ENCODE results near the gene GPR12.
"Not testable (repeated sequence)": the region's sequence is repeated elsewhere in the genome, so short reads cannot be mapped to it uniquely, and the experiment has no call there.

The GPR12 gene

DNA sequence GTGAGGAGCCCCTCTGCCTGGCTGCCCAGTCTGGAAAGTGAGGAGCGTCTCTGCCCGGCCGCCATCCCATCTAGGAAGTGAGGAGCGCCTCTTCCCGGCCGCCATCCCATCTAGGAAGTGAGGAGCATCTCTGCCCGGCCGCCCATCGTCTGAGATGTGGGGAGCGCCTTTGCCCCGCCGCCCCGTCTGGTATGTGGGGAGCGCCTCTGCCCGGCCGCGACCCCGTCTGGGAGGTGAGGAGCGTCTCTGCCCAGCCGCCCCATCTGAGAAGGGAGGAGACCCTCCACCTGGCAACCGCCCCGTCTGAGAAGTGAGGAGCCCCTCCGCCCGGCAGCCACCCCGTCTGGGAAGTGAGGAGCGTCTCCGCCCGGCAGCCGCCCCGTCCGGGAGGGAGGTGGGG, 37.0 kb downstream of the GPR12 start:
- DNase-seq; H3K27ac Mint-ChIP-seq; H3K4me3 Mint-ChIP-seq; ATAC-seq (replicated peaks); H3K36me3 Mint-ChIP-seq; H3K9me3 Mint-ChIP-seq: not testable (repeated sequence)
- Mint-ChIP-seq H3K27me3 (peaks cover 0 to 10% of the 10 kb centered on the region in 2 donors), H3K4me1 (peaks cover 13 to 20% of the 10 kb centered on the region in 2 donors)

GRCh38 chr13:26722321-26722720, 38.3 kb downstream of the GPR12 start:
- peak overlapping the region in 1 of 2 donors; percentile 23 for H3K4me3 Mint-ChIP-seq
- H3K4me1 Mint-ChIP-seq: peaks cover 13 to 20% of the 10 kb centered on the region in 2 donors
- H3K27ac Mint-ChIP-seq: no peak overlapping the region
- DNase-seq (no peak), ATAC-seq (replicated peaks) (no peak)
- H3K36me3 Mint-ChIP-seq: no peaks in the 10 kb centered on the region
- H3K27me3 Mint-ChIP-seq: peaks cover 4 to 10% of the 10 kb centered on the region in 2 donors
- H3K9me3 Mint-ChIP-seq: no peaks in the 10 kb centered on the region

- Mint-ChIP-seq H3K4me1 (peaks cover 13 to 20% of the 10 kb centered on the region in 2 donors), H3K9me3 (no peaks in the 10 kb centered on the region), H3K27ac (peak overlapping the region; percentile 62), H3K27me3 (peaks cover 4 to 10% of the 10 kb centered on the region in 2 donors), H3K36me3 (no peaks in the 10 kb centered on the region), H3K4me3 (peak overlapping the region; percentile 70 to 80)
- DNase-seq (no peak), ATAC-seq (replicated peaks) (peak; percentile 71 to 78)
Observed at GRCh38 chr13:26721251-26722121, 39.1 kb downstream of the GPR12 start.

- Mint-ChIP-seq H3K4me3 (no peak overlapping the region), H3K27me3 (peaks cover 4 to 6% of the 10 kb centered on the region in 2 donors), H3K9me3 (no peaks in the 10 kb centered on the region), H3K27ac (no peak overlapping the region), H3K36me3 (no peaks in the 10 kb centered on the region), H3K4me1 (peaks cover 13 to 20% of the 10 kb centered on the region in 2 donors)
- DNase-seq: no peak
- ATAC-seq (replicated peaks): no peak
Observed at GRCh38 chr13:26719356-26719945, 41.1 kb downstream of the GPR12 start.

GRCh38 chr13:26718872-26719271, 41.7 kb downstream of the GPR12 start:
- no peak overlapping the region for H3K27ac Mint-ChIP-seq
- no peak for ATAC-seq (replicated peaks)

DNA sequence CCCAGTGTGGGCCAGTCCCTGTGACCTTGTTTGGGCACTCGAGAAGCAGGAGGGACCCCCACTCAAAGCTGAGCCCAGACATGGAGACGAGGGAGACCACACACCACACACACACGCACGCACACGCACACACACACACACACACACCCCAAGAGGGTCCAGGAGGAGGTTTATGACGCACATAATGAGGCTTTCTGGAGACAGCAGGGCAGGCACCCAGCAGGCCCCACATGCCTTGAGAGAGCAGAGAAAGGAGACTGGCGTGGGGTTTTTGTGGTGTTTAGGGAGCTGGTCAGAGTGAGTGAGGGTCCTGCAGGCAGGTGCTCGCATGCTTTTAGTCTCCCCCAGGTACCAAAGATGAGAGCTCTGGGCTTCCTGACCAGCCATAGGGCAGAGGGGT, 42.4 kb downstream of the GPR12 start:
- H3K27ac Mint-ChIP-seq: no peak overlapping the region
- no peak overlapping the region for H3K4me3 Mint-ChIP-seq
- peaks cover 13 to 20% of the 10 kb centered on the region in 2 donors for H3K4me1 Mint-ChIP-seq
- no peaks in the 10 kb centered on the region for H3K36me3 Mint-ChIP-seq
- DNase-seq: no peak
- H3K9me3 Mint-ChIP-seq: peaks cover 0 to 2% of the 10 kb centered on the region in 2 donors
- ATAC-seq (replicated peaks): no peak
- H3K27me3 Mint-ChIP-seq: peaks cover 4 to 6% of the 10 kb centered on the region in 2 donors

More at GRCh38 chr13:26718872-26719271, 41.7 kb downstream of the GPR12 start:
- H3K4me3 Mint-ChIP-seq: no peak overlapping the region
- H3K4me1 Mint-ChIP-seq: peaks cover 13 to 20% of the 10 kb centered on the region in 2 donors
- peaks cover 0 to 2% of the 10 kb centered on the region in 2 donors for H3K9me3 Mint-ChIP-seq
- peaks cover 4 to 6% of the 10 kb centered on the region in 2 donors for H3K27me3 Mint-ChIP-seq
- no peaks in the 10 kb centered on the region for H3K36me3 Mint-ChIP-seq
- DNase-seq: no peak

DNA sequence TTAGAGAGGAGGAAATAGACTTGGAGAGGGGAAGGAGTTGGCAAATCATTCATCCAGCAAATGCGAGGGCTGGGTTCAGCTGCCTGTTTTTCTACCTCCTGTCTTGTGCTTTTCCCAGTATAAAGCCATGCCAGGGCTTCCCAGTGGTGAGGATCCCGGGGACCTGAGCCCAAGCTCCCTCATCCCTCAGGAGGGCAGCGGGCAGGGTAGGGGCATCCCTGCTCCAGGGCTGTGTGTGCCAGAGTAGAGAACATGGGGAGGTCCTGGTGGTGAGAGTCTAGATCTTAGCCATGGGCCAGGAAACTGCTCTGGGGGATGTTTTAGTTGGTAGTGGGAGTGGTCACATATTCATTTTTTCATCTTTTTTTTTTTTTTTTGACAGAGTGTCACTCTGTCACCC, 43.6 kb downstream of the GPR12 start:
- DNase-seq (no peak), ATAC-seq (replicated peaks) (no peak)
- H3K27me3 Mint-ChIP-seq: peaks cover under 1 to 4% of the 10 kb centered on the region in 2 donors
- no peaks in the 10 kb centered on the region for H3K36me3 Mint-ChIP-seq
- no peak overlapping the region for H3K27ac Mint-ChIP-seq
- H3K4me3 Mint-ChIP-seq: no peak overlapping the region
- peaks cover 0 to 2% of the 10 kb centered on the region in 2 donors for H3K9me3 Mint-ChIP-seq
- peaks cover 11 to 15% of the 10 kb centered on the region in 2 donors for H3K4me1 Mint-ChIP-seq

GRCh38 chr13:26713341-26713740, 47.2 kb downstream of the GPR12 start:
- Mint-ChIP-seq H3K4me3 (no peak overlapping the region), H3K36me3 (no peaks in the 10 kb centered on the region), H3K4me1 (no peaks in the 10 kb centered on the region), H3K9me3 (peaks cover 0 to 2% of the 10 kb centered on the region in 2 donors), H3K27ac (no peak overlapping the region), H3K27me3 (peaks cover 0 to 9% of the 10 kb centered on the region in 2 donors)
- DNase-seq: no peak
- ATAC-seq (replicated peaks): peak in 1 of 2 donors; percentile 10

DNA sequence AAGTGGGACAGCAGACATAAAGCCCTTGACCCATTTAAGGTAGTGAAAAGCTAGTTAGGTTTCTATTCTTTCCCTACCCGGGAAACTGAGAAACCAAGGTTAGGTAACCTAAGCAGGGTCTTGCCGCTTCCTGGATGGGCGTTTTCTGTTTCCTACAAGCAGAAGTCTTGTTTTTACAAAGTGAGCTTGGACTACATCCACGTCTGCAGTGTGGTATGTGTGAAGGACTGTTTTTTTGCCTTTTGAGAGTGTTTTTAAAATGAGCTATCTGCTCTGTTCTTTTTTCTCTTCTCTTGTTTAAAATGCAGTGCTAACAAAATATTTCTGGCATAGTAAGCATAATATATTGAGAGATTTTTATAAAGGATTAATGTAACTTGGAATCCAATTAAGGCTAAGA, 49.4 kb downstream of the GPR12 start:
- peaks cover 0 to 2% of the 10 kb centered on the region in 2 donors for H3K9me3 Mint-ChIP-seq
- H3K36me3 Mint-ChIP-seq: no peaks in the 10 kb centered on the region
- no peak overlapping the region for H3K4me3 Mint-ChIP-seq
- no peak overlapping the region for H3K27ac Mint-ChIP-seq
- DNase-seq (no peak), ATAC-seq (replicated peaks) (no peak)
- no peaks in the 10 kb centered on the region for H3K4me1 Mint-ChIP-seq
- H3K27me3 Mint-ChIP-seq: peaks cover 0 to 9% of the 10 kb centered on the region in 2 donors

- no peak for ATAC-seq (replicated peaks)
- peaks cover 8 to 15% of the 10 kb centered on the region in 2 donors for H3K27me3 Mint-ChIP-seq
- no peak for DNase-seq
- no peak overlapping the region for H3K4me3 Mint-ChIP-seq
- H3K4me1 Mint-ChIP-seq: no peaks in the 10 kb centered on the region
- no peak overlapping the region for H3K27ac Mint-ChIP-seq
- no peaks in the 10 kb centered on the region for H3K36me3 Mint-ChIP-seq
- H3K9me3 Mint-ChIP-seq: peaks cover 0 to 2% of the 10 kb centered on the region in 2 donors
Observed at GRCh38 chr13:26710166-26710565, 50.4 kb downstream of the GPR12 start.

DNA sequence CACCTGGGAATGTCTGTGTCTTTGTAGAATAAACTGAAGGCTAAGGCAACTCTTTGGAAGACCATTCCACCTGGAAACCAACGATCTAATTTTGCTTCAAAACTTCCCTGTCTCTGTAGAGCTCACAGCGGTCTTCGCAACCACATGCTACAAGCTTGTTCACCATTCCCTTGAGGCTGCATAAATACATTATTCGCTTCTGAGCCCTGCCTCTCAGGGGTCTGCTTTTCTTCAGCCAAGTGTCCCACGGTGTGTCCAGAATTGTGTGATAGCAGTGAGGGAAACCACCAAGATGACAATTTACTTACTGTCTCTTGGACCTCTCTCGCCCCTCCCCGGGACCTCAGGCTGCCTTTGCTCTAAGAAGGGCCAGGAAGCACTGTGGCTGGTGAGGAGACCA, 51.1 kb downstream of the GPR12 start:
- H3K27me3 Mint-ChIP-seq: peaks cover 12 to 15% of the 10 kb centered on the region in 2 donors
- peaks cover 0 to 2% of the 10 kb centered on the region in 2 donors for H3K9me3 Mint-ChIP-seq
- H3K27ac Mint-ChIP-seq: no peak overlapping the region
- H3K4me3 Mint-ChIP-seq: no peak overlapping the region
- H3K36me3 Mint-ChIP-seq: no peaks in the 10 kb centered on the region
- DNase-seq (no peak), ATAC-seq (replicated peaks) (no peak)
- no peaks in the 10 kb centered on the region for H3K4me1 Mint-ChIP-seq

DNA sequence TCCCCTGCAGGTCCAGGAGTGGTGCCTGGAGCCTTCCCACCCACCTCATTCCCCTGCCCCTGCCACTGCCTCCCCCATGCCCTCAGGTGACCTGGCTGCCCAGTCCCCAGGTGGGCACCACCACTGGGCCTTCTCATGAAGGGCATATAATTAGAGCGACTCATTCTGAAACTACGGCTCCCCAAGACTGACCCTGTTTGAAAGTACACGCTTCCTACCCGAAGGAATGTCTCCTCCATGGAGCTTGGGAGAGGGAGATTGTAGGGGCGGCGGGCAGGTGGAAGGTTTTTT, 52.6 kb downstream of the GPR12 start:
- DNase-seq (no peak), ATAC-seq (replicated peaks) (no peak)
- Mint-ChIP-seq H3K27ac (no peak overlapping the region), H3K27me3 (peaks cover 15 to 21% of the 10 kb centered on the region in 2 donors), H3K9me3 (no peaks in the 10 kb centered on the region), H3K36me3 (no peaks in the 10 kb centered on the region), H3K4me3 (no peak overlapping the region), H3K4me1 (no peaks in the 10 kb centered on the region)

DNA sequence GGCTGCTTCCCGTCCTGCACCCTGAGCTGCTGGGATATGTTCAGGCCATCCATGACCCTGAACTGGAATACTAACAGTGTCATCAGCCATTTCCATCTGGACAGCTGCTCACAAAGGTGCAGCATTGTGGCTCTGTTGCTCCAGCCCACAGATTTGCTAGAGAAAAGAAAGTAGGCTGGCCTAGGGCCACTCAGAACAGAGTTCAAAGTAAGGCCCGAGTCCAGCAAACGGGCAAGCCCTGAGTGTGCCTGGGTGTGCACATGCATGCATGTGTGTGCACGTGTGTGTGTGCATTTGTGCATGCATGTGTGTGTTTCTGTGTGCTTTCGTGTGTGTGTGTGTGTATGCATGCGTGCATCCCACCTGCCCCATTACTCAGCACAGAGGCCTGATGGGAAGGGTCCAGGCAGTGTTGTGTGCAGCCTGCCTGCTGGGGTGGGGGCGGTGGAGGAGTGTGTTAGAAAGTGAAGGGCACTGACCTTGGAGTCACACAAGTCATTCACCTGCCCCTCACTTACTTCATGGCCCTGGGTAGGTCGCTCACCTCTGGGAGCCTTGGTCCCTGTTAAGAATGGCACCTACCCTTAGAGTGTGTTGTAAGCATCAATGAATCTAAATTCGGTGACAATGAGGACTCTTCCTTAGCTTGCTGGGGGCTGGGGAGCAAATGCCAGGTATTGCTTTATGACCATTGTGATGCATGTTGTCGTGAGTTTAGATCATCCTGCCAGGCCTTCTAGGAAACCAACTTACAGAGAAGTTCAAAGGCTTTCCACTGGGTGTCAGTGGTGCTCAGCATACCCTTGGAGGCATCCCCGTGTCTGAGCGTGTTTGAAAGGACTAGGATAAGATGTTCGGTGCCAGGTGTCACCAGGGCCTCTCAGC, 53.2 kb downstream of the GPR12 start:
- peaks cover 15 to 25% of the 10 kb centered on the region in 2 donors for H3K27me3 Mint-ChIP-seq
- no peaks in the 10 kb centered on the region for H3K9me3 Mint-ChIP-seq
- no peaks in the 10 kb centered on the region for H3K4me1 Mint-ChIP-seq
- peak; percentile 86 to 90 for ATAC-seq (replicated peaks)
- DNase-seq: peak; percentile 21
- H3K27ac Mint-ChIP-seq: no peak overlapping the region
- no peaks in the 10 kb centered on the region for H3K36me3 Mint-ChIP-seq
- no peak overlapping the region for H3K4me3 Mint-ChIP-seq

- Mint-ChIP-seq H3K36me3 (no peaks in the 10 kb centered on the region), H3K27me3 (peaks cover 15 to 25% of the 10 kb centered on the region in 2 donors), H3K4me3 (no peak overlapping the region), H3K27ac (no peak overlapping the region), H3K4me1 (no peaks in the 10 kb centered on the region), H3K9me3 (no peaks in the 10 kb centered on the region)
- no peak for DNase-seq
- no peak for ATAC-seq (replicated peaks)
Observed at GRCh38 chr13:26706381-26706780, 54.2 kb downstream of the GPR12 start.
